HG03469 (cell line): ENCODE results near the gene RPL4.
"Not testable (repeated sequence)": the region's sequence is repeated elsewhere in the genome, so short reads cannot be mapped to it uniquely, and the experiment has no call there.

Experiments
- ATAC-seq: cut with Tn5 transposase; IDR thresholded peaks from one replicate; pipeline ENCODE4 v1.9.1; 2021; ENCODE audit warnings: mild to moderate bottlenecking, moderate library complexity, moderate number of reproducible peaks; ENCODE audit not compliant: unreplicated experiment

The RPL4 gene

DNA sequence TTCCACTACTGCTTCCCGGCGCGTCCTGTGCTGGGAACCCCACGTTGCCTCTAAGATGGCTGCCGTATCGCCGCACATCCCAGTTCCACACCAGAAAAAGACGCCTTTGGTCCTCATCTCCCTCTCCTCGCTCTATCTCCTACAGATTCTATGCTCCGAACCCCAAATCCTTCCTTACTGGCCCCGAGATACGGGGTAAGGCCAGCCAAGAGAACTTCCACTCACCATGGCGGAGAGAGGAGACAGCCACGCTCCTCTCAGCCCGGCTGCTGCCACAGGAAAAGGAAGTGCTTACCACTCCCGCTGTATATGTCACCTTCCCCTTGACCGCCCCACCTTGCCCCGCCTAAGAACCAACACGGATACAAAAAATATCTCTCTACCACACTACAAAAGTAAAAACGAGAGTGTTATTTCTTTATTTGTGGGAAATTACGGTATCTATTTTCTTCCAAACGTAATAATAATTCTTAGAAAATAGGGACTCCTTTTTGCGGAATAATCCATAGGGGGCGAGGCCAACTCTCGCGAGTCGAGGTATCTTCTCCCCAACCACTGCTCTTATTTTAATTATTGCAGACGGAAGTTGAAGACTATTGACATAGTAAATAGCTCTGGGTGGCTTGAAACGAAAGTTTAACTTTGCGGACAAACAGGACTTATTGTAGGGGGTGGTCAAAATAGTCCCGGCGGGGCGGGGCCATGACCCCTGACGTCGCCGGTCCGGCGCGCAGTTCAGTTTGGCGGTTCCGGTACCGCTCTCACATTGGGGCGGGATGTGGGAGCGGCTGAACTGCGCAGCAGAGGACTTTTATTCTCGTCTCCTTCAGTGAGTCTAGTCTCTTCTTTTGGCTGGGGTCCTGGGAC, at the start of gene RPL4, which contains the start of gene ZWILCH:
Gene RPL4, minus strand, starts transcription at position 293 of the 867 bp plus-strand sequence. Its CDS starts 65 bp downstream, at position 228.
Gene ZWILCH, plus strand, starts transcription at position 764 of the 867 bp plus-strand sequence. Its CDS starts 13 bp downstream, at position 777.
- peak; percentile 49 for ATAC-seq

DNA sequence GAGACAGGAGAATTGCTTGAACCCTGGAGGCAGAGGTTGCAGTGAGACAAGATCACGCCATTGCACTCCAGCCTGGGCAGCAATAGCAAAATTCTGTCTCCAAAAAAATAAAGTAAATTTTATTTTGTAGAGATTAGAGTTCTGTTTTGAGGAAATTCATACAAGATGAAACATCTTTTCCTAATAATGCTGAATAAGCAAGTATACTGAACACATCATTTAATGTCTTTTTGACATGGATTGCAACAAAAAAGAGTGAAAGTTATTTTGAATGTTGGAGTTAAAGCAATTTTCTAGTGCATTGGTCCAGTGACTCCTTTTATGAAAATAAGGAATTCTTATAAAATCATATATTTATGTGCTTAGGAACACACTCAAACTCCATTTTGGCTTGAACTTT, 40.6 kb upstream of the RPL4 start:
- no peak for ATAC-seq

DNA sequence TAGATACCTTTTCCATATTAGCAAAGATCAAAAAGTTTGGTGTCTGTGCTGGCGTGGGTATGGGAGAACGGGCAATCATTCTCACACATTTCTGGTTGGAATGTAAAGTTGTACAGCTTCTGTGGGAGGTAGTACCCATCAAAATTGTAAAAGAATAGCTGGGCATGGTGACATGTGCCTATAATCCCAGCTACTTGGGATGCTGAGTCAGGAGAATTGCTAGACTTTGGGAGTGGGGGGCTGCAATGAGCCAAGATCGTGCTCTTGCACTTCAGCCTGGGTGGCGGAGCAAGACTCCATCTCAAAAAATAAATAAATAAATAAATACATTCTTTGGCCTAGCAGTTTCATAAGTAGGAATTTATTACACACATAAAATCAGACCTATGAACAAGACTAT, 38.2 kb upstream of the RPL4 start:
- no peak for ATAC-seq

DNA sequence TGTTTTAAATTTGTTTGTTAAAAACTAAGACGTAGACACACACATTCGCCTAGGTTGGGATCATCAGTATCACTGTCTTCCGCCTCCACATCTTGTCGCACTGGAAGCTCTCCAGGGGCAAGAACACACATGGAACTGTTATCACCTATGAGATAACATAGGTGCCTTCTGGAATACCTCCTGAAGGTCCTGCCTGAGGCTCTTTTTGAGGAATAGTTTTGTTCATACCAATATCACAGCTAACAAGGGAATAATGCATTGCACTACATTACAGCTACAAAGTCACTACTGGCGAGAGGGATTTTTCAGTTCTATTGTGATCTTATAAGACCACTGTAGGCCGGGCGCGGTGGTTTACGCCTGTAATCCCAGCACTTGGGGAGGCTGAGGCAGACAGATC, 30.4 kb upstream of the RPL4 start:
- no peak for ATAC-seq

DNA sequence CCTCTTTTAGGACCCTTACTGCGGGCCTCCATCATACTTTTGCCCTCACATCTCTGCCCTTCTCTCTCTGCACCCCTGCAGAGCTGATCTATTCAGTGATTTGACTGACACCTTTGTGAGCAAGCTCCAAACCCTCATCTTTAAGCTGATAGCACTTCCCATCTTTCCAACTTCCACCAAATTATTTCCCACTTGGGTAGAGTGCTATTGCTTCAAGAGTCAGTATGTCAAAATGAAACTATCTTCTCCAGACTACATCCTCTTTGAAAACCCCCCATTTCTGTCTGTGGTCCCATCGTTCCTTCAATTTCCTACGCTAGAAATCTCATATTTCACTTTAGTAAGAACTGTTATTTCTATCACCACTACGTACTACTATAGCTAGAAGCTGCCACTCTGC, 20.2 kb upstream of the RPL4 start:
- ATAC-seq, result no peak

DNA sequence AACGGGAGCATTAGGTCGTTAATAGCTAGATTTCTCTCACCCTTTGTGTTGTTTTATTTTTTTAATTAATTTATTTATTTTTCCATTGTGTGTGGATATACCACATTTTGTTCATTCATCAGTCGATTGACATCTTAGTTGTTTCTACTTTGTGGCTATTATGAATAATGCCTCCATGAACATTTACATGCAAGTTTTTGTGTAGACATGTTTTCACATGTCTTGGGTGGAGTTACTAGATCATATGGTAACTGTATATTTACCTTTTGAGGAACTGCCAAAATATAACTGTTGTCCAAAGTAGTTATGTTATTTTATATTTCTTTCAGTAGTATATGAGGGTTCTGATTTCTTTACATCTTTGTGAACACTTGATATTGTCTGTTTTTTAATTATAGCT, 19.3 kb upstream of the RPL4 start:
- ATAC-seq, result no peak

DNA sequence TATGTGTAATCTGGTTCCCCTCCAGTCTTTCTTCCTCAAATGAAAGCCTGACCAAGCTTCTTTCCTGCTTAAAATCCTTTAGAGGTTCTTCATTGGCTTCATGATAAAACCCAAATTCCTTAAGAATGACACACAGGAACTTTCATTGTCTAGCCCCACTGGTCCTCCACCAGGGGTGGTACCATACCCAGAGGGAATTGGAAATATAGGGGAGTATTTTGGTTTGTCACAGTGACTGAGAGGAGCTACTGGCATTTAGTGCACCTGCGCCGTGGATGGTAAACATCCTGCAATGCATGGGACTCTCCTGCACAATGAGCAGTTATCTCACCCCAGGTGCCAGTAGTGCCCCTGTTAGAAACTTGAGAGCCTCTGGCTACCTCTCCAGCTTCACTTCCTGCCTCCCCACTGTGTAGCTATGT, 11.3 kb upstream of the RPL4 start:
- ATAC-seq, result no peak

DNA sequence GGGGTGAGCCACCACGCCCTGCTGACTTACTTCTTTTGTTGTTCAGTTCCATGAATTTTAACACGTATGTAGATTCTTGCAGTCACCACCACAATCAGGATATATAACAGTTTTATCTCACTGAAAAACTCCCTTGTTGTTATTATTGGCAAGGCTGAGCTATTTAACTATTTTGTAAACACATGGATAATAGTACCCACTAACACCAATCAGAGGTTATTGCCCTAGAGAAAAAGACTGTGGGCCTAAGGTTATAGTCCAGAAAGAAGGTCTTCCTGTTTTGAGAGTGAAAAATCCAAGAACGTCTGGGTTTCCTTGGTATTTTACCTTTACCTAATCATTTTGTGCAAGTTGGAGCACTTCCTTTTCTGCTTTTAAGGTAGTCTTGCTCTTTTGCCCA, 9.9 kb upstream of the RPL4 start:
- no peak for ATAC-seq

DNA sequence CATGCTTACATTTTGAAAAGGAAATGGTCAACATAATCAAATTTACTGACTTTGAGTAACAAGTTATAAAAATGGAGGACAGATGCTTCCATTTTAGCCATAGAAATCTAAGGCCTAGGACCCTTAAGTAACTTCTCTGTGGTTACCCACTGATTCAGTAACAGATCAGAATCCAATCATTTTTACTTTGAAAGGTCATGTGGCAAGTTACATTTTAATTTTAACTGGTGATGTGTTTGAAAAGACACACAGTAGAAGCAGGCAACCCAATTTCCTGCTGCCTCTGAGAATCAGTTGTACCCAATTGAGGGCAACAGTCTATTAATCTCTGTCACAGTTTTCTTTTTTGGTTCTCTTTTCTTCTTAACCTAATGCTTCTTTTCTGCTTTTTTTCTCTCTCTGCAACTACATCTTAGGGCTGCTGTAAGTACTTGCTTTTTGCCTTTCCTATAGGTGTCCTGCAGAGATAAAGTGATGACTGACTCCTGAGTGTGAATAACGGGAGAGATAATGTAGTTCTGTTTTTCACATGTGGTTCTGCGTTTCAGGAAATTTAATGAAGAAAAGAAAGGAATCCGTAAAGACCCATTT, 3.7 kb upstream of the RPL4 start:
- no peak for ATAC-seq

DNA sequence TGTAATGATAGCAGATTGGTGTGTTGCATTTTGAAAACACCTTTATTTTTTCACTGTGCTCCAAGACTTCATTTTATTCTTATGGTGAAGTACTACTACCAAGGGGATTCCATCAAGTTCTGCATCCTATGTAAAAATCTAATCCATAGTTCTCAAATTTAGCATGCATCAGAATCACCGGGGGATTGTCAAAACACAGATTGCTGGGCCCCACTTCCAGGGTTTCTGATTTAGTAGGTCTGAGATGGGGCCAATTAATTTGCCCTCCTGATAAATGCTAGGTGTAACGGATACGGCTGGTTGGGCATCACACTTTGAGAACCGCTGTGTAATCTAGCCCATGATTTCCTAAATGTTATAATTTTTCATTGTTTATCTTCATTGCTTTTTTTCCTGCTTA, 1.2 kb upstream of the RPL4 start:
- no peak for ATAC-seq

DNA sequence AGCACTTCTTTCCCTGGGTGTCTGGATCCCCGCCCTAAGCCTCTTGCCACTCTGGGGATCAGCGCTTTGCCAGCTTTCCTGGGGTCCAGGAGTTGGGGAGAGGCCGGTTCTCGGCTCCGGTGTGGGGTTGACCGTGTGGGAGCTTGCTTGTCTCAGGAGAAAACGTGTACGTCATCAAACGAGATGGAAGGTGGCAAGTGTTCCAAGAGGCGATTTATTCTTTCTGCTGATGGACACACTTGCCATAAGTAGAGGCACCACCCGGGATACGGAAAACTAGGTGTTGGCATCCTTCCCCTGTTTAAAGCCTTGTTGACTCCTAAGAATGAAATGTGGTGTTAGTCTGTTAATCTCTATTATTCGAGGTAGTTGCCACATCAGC, 766 bp upstream of the RPL4 start:
- peak; percentile 14 for ATAC-seq

DNA sequence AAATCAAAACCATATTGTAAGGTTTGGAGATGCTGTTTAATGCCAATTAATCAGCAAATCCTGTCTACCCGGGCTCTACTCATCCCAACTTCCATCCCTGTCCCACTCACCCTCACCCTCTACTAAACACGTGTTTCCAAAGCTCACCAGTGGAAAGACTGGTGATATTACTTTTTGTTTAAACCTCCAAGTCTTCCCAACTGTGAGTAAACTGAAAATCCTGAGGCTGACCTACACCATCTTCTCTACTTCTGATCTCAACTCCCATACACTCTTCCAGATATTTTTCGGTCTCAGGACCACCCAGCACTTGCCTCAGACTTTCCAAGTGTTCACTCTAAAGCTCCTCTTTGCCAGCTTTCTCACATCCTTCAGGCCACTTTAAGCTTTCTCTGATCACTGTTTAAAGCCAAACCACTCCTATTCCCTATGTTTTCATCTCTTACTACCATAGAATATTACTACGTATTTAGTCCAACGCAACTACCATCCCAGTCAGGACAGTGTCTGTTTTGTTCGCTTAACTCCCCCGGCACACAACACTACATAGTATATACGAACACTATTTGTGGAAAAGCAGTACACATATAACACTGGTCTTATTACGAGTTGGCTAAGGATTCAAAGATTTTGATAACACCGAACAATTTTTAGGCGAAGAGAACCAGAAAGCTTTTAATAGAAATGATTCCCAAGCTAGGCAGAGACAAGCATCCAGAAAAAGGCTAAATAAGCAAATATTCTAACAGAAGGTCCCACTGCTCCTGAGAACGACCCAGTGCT, 684 bp downstream of the RPL4 start:
- ATAC-seq, result no peak

DNA sequence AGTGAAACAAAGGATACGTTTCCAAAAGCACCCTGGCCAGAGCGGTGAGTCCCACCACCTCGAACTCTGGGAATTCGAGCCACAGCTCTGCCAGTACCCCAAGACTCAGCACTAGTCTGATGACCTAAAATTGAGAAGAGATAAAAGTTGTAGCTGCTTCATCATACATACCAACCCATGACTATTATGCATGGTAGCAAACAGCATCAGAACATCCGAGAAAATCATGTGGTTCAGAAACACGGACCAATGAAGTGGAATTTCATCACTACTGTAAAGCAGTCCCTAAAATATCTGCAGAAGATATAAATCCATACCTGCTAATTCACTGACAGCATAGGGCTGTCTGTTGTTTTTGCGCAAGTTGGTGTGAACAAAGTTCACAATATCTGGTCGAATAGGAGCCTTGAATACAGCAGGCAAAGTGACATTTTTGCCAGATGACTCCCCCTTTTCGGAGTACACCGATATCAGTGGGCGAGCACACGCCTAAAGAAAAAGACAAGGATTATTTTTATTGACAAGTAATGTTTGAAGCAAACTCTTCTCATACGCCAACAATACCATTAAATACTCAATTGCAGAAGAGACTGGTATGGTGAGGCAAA, 1.5 kb downstream of the RPL4 start:
- ATAC-seq, result not testable (repeated sequence)

DNA sequence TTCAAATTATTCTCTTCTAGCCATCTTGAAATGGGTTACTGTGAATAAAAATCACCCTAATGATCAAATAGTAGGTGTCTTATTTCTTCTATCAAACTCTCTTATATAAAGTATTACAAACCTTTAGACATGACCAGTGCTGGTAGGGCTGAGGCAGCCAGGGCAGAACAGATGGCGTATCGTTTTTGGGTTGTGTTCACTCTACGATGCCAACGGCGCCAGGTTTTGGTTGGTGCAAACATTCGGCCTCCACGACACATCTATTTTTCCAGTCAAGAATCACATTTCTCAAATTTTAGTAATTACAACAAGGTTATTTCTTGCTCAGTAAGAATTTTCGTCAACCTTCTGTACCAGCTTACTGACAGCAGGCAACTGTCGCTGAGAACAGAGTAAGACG, 2.2 kb downstream of the RPL4 start:
- no peak for ATAC-seq

DNA sequence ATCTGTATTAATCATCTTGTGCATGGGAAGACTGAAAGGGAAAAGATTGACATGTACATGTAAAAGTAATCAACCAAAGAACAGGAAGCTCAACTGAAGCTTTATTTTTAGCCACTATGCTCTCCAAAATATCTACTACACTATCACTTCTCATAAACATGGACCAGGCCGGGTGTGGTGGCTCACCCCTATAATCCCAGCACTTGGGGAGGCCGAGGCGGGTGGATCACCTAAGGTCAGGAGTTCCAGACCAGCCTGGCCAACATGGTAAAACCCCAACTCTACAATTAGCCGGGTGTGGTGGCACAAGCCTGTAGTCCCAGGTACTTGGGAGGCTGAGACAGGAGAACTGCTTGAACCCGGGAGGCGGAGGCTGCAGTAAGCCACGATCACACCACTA, 4.3 kb downstream of the RPL4 start:
- not testable (repeated sequence) for ATAC-seq

DNA sequence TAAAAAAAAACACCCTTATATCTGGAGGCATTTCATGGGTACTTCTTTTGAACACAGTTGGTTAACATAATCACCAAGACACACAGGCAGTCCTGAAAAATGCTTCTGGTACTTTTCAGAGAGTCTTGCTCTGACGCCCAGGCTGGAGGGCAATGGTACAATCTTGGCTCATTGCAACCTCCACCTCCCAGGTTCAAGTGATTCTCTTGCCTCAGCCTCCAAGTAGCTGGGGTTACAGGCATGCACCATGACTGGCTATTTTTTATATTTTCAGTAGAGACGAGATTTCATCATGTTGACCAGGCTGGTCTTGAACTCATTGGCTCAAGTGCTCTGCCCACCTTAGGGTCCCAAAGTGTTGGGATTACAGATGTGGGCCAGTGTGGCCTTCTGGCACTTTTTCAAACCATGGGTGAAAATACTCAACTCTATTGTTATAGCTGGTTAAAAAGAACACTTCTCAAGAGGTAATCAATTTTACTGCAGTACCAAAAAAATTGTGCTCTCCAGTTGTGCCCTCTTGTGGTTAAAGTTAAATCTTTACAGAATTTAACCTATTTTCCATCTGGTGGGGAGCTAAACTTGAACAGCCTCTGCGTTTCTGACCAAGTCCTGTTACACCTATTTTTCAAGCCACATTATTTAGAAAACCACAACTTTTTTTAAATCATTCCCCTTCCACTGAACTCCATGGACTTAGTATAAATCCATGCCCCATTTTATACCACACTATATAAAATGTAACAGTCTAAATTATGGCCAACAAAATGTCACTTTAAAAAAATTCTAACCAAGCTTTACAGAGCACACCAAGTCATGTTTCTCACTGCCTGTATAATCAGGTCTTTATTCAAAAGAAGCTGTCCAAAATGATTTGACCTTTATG, 5.9 kb downstream of the RPL4 start:
- ATAC-seq, result no peak

DNA sequence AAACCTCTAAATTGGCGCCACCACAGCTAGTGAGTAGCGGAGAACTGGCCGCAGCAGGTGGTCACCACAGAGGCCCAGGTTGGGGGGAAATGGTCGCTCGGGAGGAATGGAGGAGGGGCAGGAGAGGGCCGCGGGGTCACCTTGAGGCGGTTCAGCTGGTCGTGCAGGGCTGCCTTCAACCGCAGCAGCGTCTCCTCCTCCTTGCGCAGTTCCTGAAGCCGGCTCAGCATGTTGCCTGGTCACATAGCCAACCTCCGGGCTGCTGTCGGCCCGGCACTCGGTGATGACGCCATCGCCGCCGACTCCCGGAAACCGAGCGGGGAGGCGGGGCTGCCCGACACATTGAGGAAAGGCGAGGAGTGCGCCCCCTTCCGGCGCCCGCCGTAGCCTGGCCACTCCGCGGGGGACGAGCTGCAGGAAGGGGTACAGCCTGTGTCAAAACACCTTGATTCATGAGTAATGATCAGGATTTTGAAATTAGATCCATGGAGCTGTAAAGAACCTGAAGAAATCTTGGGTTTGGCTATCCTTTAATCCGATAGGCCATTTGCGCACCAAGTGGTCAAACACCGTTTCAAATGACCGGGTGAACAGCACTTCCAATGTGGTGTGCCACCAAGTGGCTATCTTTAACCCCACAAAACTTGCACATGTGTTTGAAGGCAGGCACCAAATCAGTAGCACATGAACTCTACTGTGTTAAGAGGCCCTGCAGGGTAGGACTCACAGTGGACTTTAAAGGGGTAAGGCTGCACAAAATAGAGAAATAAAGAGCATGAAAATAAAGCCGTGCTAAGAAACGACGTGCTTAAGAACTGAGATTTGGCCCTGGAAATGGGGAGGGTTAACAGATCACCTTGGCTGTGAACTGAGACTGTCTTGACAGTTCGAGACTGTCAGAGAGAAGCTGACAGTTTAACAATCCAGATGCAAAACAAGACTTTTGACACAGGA, 6.9 kb downstream of the RPL4 start, which contains the start of gene SNAPC5:
Gene SNAPC5, minus strand, starts transcription at position 261 of the 954 bp plus-strand sequence. Its CDS starts 31 bp downstream, at position 230.
- peak; percentile 63 for ATAC-seq

DNA sequence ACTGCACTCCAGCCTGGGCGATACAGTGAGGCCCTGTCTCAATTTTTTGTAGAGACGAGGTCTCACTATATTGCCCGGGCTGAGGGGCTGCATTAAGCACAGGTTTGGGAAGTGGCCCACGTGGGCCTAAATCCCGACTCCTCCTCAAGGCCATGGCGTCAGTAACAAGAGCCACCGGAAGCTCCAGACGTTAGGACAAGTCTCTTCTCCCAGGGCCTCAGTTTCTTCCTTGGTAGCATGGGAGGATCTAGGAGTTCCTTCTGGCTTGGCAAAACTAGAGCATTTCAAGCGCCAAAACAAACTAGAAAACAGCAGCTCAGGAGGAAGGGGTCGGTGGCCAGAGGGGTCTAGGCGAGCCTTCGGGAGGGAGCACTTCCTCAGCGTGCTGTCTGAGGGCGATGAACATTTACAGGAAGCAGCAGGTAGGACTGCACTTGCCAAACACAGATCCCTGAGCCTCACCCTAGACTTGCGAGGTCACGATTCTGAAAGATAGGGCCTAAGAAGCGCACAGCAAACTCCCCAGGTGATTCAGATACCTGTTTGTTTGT, 7.6 kb downstream of the RPL4 start:
- ATAC-seq, result no peak

DNA sequence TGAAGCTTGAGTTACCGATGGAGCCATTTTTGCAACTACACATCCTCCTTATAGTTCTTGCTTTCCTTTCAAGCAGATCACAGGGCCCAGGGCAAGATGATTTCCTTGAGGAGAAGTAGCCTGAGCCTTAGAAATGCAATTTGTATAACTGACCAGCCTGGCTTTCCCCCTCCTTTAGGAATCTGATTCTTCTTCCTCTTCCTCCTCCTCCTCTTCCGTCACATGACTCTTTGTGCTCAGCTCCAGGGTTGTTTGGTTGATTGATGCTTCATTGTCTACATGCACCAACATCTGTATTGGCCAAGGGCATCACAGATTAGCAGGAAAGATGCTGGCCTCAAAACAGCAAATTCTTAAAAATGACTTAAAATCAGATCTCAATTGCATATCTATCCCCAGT, 10.4 kb downstream of the RPL4 start:
- ATAC-seq, result no peak
